GM18519 (cell line): ENCODE data around the gene MCTP1.

Source experiments
- ATAC-seq: cut with Tn5 transposase; IDR thresholded peaks from one replicate; pipeline ENCODE4 v1.9.1; 2021; ENCODE audit warnings: mild to moderate bottlenecking, moderate library complexity; ENCODE audit not compliant: unreplicated experiment, low FRiP score

MCTP1 gene

GRCh38 chr5:94693043-94693822, 591.7 kb downstream of the MCTP1 start:
- ATAC-seq: peak; percentile 42

GRCh38 chr5:94692581-94692980, 592.3 kb downstream of the MCTP1 start:
- no peak for ATAC-seq

GRCh38 chr5:94691949-94692348, 592.9 kb downstream of the MCTP1 start:
- no peak for ATAC-seq

- ATAC-seq: no peak
Observed at GRCh38 chr5:94691291-94691690, 593.6 kb downstream of the MCTP1 start.

DNA sequence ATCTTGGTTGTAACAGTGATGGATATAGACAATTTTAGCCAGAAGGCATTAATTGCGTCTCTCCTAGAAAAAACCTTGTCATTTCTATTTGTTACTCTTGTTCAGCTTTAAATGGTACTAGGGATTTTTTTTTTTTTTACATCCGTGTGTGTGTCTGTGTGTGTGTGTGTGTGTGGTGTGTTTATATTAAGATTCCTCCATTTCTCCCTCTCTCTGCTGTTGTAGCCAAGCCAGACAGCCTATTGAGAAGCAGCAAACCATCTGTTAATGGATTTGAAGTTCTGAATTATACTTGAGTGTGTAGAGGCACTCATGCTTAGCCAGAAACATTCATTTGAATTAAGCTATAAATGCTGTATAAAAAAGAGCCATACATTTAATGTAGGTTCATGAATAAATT, 594.1 kb downstream of the MCTP1 start:
- ATAC-seq: no peak

- ATAC-seq: no peak
Observed at GRCh38 chr5:94689908-94690307, 595.0 kb downstream of the MCTP1 start.

- ATAC-seq: no peak
Observed at GRCh38 chr5:94682814-94683520, 601.9 kb downstream of the MCTP1 start.

DNA sequence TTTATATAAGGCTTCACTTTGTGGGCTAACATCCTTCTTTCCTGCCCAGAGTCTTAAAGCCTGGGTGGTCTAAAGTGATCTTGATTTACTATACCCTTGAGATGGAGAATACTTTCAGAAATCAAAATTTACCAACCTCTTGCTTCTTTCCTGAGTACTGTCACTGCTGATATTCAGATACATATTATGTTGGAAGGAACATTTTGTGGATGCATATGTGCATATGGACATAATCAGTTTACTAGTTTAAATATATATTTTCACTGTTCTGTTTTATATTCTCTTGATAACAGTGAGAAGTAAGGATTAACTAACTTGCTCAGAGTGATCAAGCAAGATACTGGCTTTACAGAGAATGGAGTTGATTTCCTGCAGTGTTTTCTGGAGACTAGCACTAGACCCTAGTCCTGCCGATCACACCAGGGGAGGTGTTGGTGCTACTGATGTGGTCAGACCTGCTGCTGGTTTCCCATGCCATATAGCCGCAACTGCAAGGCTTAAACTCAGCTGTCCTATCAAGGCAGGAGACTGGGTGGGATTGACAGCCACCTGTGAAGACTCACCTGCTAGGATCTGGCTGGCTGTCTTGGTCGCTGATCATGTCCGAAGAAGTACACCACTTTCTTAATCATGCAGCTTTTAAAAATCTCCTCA, 608.8 kb downstream of the MCTP1 start:
- ATAC-seq: no peak

DNA sequence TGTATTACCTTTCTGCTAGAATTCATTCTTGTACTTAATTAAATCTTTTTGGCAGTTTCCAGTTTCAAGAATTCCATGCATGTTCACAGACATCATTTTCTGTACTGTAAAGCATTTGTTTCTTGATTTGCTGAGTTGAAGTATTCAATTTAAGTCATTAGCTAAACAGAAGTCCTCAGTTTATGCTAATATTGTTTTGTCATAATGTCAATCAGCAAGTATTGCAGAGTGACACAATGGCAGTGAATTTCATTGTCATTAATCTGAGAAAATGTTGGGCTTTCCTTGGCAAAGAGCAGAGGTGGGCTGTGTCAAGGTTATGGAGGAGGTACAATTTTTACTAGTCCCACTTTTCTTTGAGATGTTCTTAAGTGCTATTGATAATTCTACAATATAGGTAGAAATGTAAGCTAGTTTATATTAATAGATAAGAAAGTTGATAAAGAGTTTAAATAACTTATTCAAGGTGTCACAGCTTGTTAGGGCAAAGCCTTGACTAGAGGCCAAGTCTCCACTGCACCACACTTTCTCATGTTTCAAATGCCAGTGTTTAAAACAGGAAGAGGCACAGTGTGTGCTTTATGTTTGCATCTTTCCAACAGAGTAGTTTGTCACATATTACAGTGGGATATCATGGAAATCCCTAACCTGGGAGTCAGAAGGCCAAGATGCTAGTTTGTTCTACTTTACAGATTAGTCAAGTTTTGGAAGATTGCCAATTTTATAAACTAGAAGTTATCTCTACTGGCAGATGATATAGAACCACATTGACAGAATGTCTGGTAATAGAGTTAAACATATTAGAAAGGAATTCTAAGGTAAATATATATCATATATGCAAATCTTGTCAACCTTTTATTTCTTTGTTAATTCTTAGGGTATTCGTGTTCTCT, 610.2 kb downstream of the MCTP1 start:
- no peak for ATAC-seq

DNA sequence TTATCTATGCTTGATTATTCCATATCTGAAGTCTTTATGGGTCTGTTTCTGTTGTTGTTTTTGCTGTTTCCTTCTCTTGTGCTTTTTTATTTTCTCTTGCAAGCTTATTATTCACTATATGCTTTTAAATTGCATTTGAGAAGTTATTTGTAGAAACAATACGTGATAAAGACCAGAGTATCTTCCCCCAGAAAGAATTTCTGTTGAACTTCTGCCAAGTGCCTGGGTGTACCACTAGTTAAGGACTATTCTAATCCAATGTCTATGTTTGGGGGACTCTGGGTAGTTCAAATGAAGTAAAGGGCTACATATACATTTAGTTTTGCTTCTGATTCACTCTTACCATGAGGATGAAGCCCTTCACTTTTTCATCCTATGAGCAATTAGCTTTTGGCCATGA, 612.1 kb downstream of the MCTP1 start:
- no peak for ATAC-seq

- no peak for ATAC-seq
Observed at GRCh38 chr5:94670726-94671125, 614.2 kb downstream of the MCTP1 start.

DNA sequence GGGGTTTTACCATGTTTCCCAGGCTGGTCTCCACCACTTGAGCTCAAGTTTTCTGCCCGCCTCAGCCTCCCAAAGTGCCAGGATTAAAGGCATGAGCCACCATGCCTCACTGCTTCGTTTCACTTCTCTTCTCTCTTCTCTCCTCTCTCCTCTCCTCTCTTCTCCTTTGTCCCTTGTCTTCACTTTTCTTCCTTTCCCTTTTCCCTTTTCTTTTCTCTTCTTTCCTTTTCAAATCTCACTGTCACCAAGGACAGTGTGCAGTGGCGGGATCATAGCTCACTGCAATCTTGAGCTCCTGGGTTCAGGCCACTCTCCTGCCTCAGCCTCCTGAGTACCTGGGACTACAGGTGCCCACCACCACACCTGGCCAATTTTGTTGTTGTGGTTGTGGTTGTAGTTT, 617.0 kb downstream of the MCTP1 start:
- no peak for ATAC-seq

DNA sequence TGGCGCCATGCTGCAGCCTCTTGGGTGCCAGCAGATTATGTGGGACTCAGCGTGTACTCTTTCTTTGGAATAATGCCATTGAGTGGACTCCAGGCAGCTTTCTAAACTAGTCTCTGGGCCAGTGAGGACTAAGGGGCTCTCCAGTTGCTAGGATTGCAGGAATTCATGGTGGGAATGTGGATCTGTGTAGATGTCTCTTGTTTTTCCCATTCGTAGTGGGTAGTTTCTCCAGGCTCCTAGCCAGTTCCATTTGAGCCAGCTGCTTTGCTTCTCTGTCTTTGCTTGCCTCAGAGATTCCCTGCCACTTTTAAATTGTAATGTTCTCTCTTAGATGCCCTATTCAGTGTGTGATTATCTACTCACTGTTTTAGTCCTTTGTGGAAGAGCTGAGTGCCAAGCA, 623.8 kb downstream of the MCTP1 start:
- no peak for ATAC-seq

DNA sequence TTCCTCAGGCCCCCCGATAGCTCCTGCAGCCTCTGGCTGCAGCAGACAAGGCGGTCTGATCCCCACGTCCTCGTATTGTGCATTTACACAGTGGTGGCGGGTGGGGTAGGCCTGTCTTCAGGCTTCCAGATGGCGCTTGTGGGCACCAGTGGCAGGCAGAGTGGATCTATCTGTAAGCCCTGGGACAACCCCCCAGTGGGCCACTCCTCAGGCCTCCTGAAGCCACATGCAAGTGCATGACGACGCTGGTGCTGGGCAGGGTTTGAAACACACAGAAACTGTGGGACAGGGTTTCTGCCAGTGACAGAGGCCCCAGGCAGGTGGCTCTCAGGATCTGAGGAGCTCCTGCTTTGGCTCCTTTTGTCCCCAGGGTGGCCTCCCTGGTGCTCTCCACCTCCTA, 624.4 kb downstream of the MCTP1 start:
- ATAC-seq: no peak

DNA sequence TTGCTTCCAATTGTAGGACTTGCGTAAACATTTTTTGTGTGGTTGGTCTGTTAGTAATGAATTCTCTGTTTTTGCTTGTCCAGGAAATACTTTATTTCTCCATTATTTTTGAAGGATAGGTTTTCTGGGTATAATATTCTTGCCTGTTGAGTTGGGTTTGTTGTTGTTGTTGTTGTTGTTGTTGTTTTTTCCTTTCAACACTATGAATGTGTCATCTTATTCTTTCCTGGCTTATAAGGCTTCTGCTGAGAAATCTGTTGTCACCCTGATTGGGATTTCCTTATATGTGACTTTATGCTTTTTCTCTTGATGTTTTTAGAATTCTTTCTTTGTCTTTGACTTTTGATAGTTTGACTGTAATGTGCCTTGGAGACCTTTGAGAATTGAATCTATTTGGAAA, 626.6 kb downstream of the MCTP1 start:
- no peak for ATAC-seq
